Measurements from ENCODE around the gene C2CD4B.

The C2CD4B gene

GRCh38 chr15:62120776-62121175, 44.3 kb downstream of the C2CD4B start:
- no peak overlapping the region for H3K27ac ChIP-seq
- TF ChIP-seq CTCF (IDR thresholded peaks at IDR 0.05) (no peak), ZFX (IDR thresholded peaks at IDR 0.05; ENCODE audit: borderline replicate concordance) (no peak)

- no peak overlapping the region for H3K27ac ChIP-seq
- TF ChIP-seq CTCF (IDR thresholded peaks at IDR 0.05) (no peak), ZFX (IDR thresholded peaks at IDR 0.05; ENCODE audit: borderline replicate concordance) (no peak)
Observed at GRCh38 chr15:62119874-62120273, 45.2 kb downstream of the C2CD4B start.

GRCh38 chr15:62119227-62119864, 45.7 kb downstream of the C2CD4B start:
- no peak overlapping the region for H3K27ac ChIP-seq
- TF ChIP-seq CTCF (IDR thresholded peaks at IDR 0.05) = no peak
- TF ChIP-seq ZFX (IDR thresholded peaks at IDR 0.05; ENCODE audit: borderline replicate concordance) = no peak

- TF ChIP-seq CTCF (IDR thresholded peaks at IDR 0.05) = no peak
- no peak for TF ChIP-seq ZFX (IDR thresholded peaks at IDR 0.05; ENCODE audit: borderline replicate concordance)
- H3K27ac ChIP-seq = no peak overlapping the region
Observed at GRCh38 chr15:62118520-62119226, 46.4 kb downstream of the C2CD4B start.

GRCh38 chr15:62115847-62116246, 49.2 kb downstream of the C2CD4B start:
- H3K27ac ChIP-seq = no peak overlapping the region
- TF ChIP-seq CTCF (IDR thresholded peaks at IDR 0.05) (no peak), ZFX (IDR thresholded peaks at IDR 0.05; ENCODE audit: borderline replicate concordance) (no peak)
